Naive thymus-derived CD4-positive, alpha-beta T cell (primary cell): ENCODE data around the gene OSBP2. TPM values are rescaled to one million over a fixed set of nuclear protein-coding genes. Genes with fewer than 3 reads are reported as not detected.

Experiments
- ATAC-seq: fragments of 150-1000 bp; cut with Tn5 transposase; 2 replicates; pipeline ENCODE4 v1.10.0; 2021; ENCODE audit warnings: mild to moderate bottlenecking, moderate library complexity
- CTCF ChIA-PET: fragments of 350-600 bp; sonication (Branson Sonifier 250); formaldehyde crosslinking; loops from one replicate; lab custom pipeline; 2021; ENCODE audit warnings: antibody characterized with exemption; lab: Charles Lee
- POLR2A ChIA-PET: fragments of 350-600 bp; sonication (Branson Sonifier 250); formaldehyde crosslinking; loops from one replicate; lab custom pipeline; 2021; ENCODE audit warnings: antibody characterized with exemption, inconsistent platforms; lab: Charles Lee
- DNase-seq, 9 donors: peaks; one replicate each; pipeline versions ENCODE4 v3.0.0 to v3.0.0-alpha.2; 2020 to 2022; ENCODE audit warnings: mixed read lengths in 1 of 9
- H3K27ac ChIP-seq: one replicate; pipeline ENCODE4 v1.7.0; 2013; ENCODE audit warnings: mild to moderate bottlenecking, low read depth, low read length, moderate library complexity
- H3K27me3 ChIP-seq, 2 donors: one replicate each; pipeline ENCODE4 v1.7.0; 2013; ENCODE audit warnings: low read length in 2 of 2, mild to moderate bottlenecking in 2 of 2, moderate library complexity in 2 of 2; ENCODE audit not compliant: control insufficient read depth in 2 of 2, insufficient read depth in 2 of 2
- H3K36me3 ChIP-seq, 3 experiments: 1 replicate in 2 of 3; 2 replicates in 1 of 3; pipeline ENCODE4 v1.7.0; 2013; ENCODE audit warnings: low read length in 3 of 3, mild to moderate bottlenecking in 3 of 3, moderate library complexity in 1 of 3; ENCODE audit not compliant: insufficient read depth in 3 of 3, control insufficient read depth in 2 of 3
- H3K4me1 ChIP-seq, 2 donors: one replicate each; pipeline ENCODE4 v1.7.0; 2013; ENCODE audit warnings: low read length in 2 of 2, mild to moderate bottlenecking in 2 of 2, moderate library complexity in 1 of 2; ENCODE audit not compliant: control insufficient read depth in 2 of 2, insufficient read depth in 2 of 2
- H3K4me3 ChIP-seq: 2 replicates; pipeline ENCODE4 v1.7.0; 2013; ENCODE audit warnings: mild to moderate bottlenecking, low read length
- H3K9me3 ChIP-seq, 3 experiments: 1 replicate in 2 of 3; 2 replicates in 1 of 3; pipeline ENCODE4 v1.7.0; 2013; ENCODE audit warnings: low read length in 3 of 3; ENCODE audit not compliant: control insufficient read depth in 2 of 3
- H3K27ac Mint-ChIP-seq, 9 donors: one replicate each; pipeline ENCODE4 v1.8.0; 2020 to 2022; ENCODE audit warnings: mixed read lengths in 9 of 9, mild to moderate bottlenecking in 8 of 9, moderate library complexity in 5 of 9, inconsistent platforms in 2 of 9
- H3K27me3 Mint-ChIP-seq, 5 donors: one replicate each; pipeline ENCODE4 v1.8.0; 2021 to 2022; ENCODE audit warnings: mixed read lengths in 5 of 5, mild to moderate bottlenecking in 1 of 5
- H3K36me3 Mint-ChIP-seq, 5 donors: one replicate each; pipeline ENCODE4 v1.8.0; 2020 to 2022; ENCODE audit warnings: mixed read lengths in 5 of 5, mild to moderate bottlenecking in 3 of 5, inconsistent platforms in 1 of 5
- H3K4me1 Mint-ChIP-seq, 7 donors: one replicate each; pipeline ENCODE4 v1.8.0; 2020 to 2022; ENCODE audit warnings: mixed read lengths in 7 of 7, mild to moderate bottlenecking in 3 of 7, inconsistent platforms in 1 of 7
- H3K4me3 Mint-ChIP-seq, 10 donors: one replicate each; pipeline ENCODE4 v1.8.0; 2020 to 2022; ENCODE audit warnings: mild to moderate bottlenecking in 10 of 10, mixed read lengths in 10 of 10, moderate library complexity in 6 of 10, inconsistent platforms in 2 of 10
- H3K9me3 Mint-ChIP-seq, 11 donors: one replicate each; pipeline ENCODE4 v1.8.0; 2020 to 2022; ENCODE audit warnings: mixed read lengths in 11 of 11, mild to moderate bottlenecking in 4 of 11, inconsistent platforms in 1 of 11, moderate library complexity in 1 of 11
- intact Hi-C, 2 donors: fragments of 100-400 bp; cut with micrococcal nuclease; formaldehyde crosslinking; loops; one replicate each; pipeline ENCODE4 v1.15.1; 2023
- polyA plus RNA-seq, 2 donors: library from polyadenylated mRNA; unstranded; fragments of 300-500 nt; fragmentation: Illumina TruSeq; gene quantifications; one replicate each; pipeline ENCODE4 v1.2.3, GENCODE V29; 2021
- total RNA-seq, 6 experiments: library from RNA in 5 of 6; stranded (reverse) in 5 of 6; gene quantifications; 1 replicate in 5 of 6; 2 replicates in 1 of 6; pipeline ENCODE4 v1.2.3 and lab custom pipeline; 2021 to 2026

The OSBP2 gene, protein sequence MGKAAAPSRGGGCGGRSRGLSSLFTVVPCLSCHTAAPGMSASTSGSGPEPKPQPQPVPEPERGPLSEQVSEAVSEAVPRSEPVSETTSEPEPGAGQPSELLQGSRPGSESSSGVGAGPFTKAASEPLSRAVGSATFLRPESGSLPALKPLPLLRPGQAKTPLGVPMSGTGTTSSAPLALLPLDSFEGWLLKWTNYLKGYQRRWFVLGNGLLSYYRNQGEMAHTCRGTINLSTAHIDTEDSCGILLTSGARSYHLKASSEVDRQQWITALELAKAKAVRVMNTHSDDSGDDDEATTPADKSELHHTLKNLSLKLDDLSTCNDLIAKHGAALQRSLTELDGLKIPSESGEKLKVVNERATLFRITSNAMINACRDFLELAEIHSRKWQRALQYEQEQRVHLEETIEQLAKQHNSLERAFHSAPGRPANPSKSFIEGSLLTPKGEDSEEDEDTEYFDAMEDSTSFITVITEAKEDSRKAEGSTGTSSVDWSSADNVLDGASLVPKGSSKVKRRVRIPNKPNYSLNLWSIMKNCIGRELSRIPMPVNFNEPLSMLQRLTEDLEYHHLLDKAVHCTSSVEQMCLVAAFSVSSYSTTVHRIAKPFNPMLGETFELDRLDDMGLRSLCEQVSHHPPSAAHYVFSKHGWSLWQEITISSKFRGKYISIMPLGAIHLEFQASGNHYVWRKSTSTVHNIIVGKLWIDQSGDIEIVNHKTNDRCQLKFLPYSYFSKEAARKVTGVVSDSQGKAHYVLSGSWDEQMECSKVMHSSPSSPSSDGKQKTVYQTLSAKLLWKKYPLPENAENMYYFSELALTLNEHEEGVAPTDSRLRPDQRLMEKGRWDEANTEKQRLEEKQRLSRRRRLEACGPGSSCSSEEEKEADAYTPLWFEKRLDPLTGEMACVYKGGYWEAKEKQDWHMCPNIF
- total RNA-seq (1 to 10 TPM; 1.2 to 2.7 (median 2.2) TPM), polyA plus RNA-seq (under 1 TPM; 0.37 to 0.56 TPM), total RNA-seq (lab: John Stamatoyannopoulos, UW) (3.8 reads per million, percentile 19 among the genes with 10 or more reads in this experiment)

DNA sequence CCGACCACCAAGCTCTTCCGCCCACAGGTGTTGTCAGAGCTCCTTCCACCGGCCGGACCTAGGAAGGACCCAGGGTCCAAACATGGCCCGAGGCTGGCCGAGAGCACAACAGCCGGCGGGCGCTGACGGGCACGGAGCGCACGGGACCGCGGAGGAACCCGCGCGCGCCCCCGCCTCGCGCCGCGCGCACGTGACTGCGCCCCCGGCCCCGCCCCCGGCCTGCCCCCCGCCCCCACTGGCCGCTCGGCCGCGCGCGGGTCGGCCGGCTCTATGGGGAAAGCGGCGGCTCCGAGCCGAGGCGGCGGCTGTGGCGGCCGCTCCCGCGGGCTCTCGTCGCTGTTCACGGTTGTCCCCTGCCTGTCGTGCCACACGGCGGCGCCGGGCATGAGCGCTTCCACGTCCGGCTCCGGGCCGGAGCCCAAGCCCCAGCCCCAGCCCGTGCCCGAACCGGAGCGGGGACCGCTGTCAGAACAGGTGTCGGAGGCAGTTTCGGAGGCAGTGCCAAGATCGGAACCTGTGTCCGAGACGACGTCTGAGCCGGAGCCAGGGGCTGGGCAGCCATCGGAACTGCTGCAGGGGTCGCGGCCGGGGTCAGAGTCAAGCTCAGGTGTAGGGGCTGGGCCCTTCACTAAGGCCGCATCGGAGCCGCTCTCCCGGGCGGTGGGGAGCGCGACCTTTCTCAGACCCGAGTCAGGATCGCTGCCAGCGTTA is at the start of gene OSBP2:
Gene OSBP2, plus strand, starts transcription at position 235 of the 711 bp plus-strand sequence. Its CDS starts 36 bp downstream, at position 271.
- Mint-ChIP-seq H3K4me3 (peak within 1 kb of the TSS; percentile 86 to 98 (median 94)), H3K27ac (peak within 1 kb of the TSS; percentile 17 to 92 (median 86)), H3K9me3 (no peaks in the 10 kb centered on the region), H3K4me1 (peaks cover 0 to 29% (median 19%) of the 10 kb centered on the region in 7 donors), H3K36me3 (peaks cover 0 to 1% (median 0%) of the 10 kb centered on the region in 5 donors), H3K27me3 (peaks cover 0 to 39% (median 4%) of the 10 kb centered on the region in 5 donors)
- peak within 1 kb of the TSS; percentile 77 for H3K4me3 ChIP-seq
- intact Hi-C loops: loop anchor here (1.0 to 10.0 kb wide), 3 partner anchors 27 to 1780 kb away; partner anchors contain the start of genes DUSP18 (in 2 of the 2), FBXO7 (in 1 of the 2) and SLC35E4 (in 1 of the 2)
- H3K4me1 ChIP-seq: peaks cover 6 to 7% of the 10 kb centered on the region in 2 donors
- peak within 1 kb of the TSS; percentile 57 for H3K27ac ChIP-seq
- ChIA-PET CTCF (no interaction called here), POLR2A (interaction anchor here (0.6 to 1.9 kb wide), 3 partner anchors 27 to 595 kb away, joined by 3 to 4 read pairs (median 4); partner anchors contain the start of genes DUSP18 and SLC35E4)
- H3K9me3 ChIP-seq: no peaks in the 10 kb centered on the region
- DNase-seq: peak in 7 of 9 donors; percentile 14 to 45 (median 29)
- peak; percentile 69 for ATAC-seq
- no peaks in the 10 kb centered on the region for H3K36me3 ChIP-seq
- H3K27me3 ChIP-seq: no peaks in the 10 kb centered on the region

DNA sequence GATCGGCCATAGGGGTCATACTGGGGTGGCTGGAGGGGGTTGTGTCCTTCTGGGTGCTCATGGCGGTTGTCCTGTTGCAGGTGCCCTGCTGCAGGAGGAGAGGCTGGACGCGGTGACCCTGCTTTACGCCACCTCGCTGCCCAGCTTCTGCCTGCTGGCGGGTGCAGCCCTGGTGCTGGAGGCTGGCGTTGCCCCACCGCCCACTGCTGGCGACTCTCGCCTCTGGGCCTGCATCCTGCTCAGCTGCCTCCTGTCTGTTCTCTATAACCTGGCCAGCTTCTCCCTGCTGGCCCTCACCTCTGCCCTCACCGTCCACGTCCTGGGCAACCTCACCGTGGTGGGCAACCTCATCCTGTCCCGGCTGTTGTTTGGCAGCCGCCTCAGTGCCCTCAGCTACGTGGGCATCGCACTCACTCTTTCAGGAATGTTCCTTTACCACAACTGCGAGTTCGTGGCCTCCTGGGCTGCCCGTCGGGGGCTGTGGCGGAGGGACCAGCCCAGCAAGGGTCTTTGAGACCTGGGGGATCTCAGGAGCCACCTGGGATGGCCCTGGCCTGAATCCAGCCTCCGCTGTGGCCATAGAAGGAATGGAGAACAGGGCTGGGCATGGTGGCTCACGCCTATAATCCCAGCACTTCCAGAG is 48.0 kb upstream of the OSBP2 start:
- POLR2A ChIA-PET: no interaction called here

GRCh38 chr22:30647536-30647935 is 47.1 kb upstream of the OSBP2 start:
- Mint-ChIP-seq H3K4me3 (no peak overlapping the region), H3K36me3 (peaks cover 0 to 6% (median under 1%) of the 10 kb centered on the region in 5 donors), H3K9me3 (no peaks in the 10 kb centered on the region), H3K27ac (no peak overlapping the region), H3K27me3 (no peaks in the 10 kb centered on the region), H3K4me1 (peaks cover 0 to 47% (median 0%) of the 10 kb centered on the region in 7 donors)
- H3K4me1 ChIP-seq: no peaks in the 10 kb centered on the region
- ChIA-PET CTCF (interaction anchor here (0.6 kb wide), 1 partner anchor 9 kb away, joined by 6 read pairs; no protein-coding TSS in a partner anchor), POLR2A (no interaction called here)
- DNase-seq (no peak), ATAC-seq (no peak)
- H3K9me3 ChIP-seq: no peaks in the 10 kb centered on the region
- H3K27me3 ChIP-seq: no peaks in the 10 kb centered on the region
- intact Hi-C loops: no loop called here
- no peak overlapping the region for H3K4me3 ChIP-seq
- H3K27ac ChIP-seq: no peak overlapping the region
- no peaks in the 10 kb centered on the region for H3K36me3 ChIP-seq

More for the DNA sequence above, 48.0 kb upstream of the OSBP2 start:
- Histone ChIP-seq H3K9me3 (no peaks in the 10 kb centered on the region), H3K4me3 (no peak overlapping the region), H3K27me3 (no peaks in the 10 kb centered on the region), H3K27ac (no peak overlapping the region), H3K4me1 (no peaks in the 10 kb centered on the region), H3K36me3 (no peaks in the 10 kb centered on the region)
- H3K4me3 Mint-ChIP-seq: no peak overlapping the region
- ATAC-seq (no peak), DNase-seq (no peak)
- no peaks in the 10 kb centered on the region for H3K27me3 Mint-ChIP-seq
- H3K27ac Mint-ChIP-seq: peak overlapping the region in 1 of 9 donors; percentile 59
- CTCF ChIA-PET: no interaction called here
- intact Hi-C loops: no loop called here
- peaks cover 0 to 4% (median 0%) of the 10 kb centered on the region in 5 donors for H3K36me3 Mint-ChIP-seq
- H3K4me1 Mint-ChIP-seq: peaks cover 0 to 38% (median 0%) of the 10 kb centered on the region in 7 donors
- H3K9me3 Mint-ChIP-seq: no peaks in the 10 kb centered on the region

DNA sequence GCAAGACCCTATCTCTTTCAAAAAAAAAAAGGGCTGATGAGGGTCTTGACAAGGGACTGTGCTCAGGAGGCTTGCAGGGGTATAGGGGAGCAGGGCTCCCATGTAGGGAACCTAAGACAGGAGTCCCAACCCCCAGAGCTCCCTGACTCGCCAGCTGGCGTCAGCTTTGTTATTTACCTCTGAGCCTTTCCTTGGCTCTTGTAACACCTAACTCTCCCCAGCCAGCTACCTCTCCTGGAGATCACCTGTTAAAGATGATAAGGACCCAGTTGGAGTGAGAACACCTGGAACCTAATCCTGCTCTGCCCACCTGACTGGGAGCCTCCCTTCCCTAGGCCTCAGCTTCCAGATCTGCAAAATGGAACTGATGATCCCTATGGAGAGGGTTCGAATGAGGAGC is 45.8 kb upstream of the OSBP2 start:
- Histone ChIP-seq H3K27me3 (no peaks in the 10 kb centered on the region), H3K9me3 (no peaks in the 10 kb centered on the region), H3K36me3 (no peaks in the 10 kb centered on the region), H3K4me1 (no peaks in the 10 kb centered on the region), H3K4me3 (no peak overlapping the region), H3K27ac (no peak overlapping the region)
- peaks cover 0 to 6% (median 3%) of the 10 kb centered on the region in 5 donors for H3K36me3 Mint-ChIP-seq
- intact Hi-C loops: loop anchor here (1.0 to 2.0 kb wide), 3 partner anchors 14 to 18 kb away; partner anchors contain the start of genes DUSP18 (in 1 of the 2) and SLC35E4 (in 1 of the 2)
- ATAC-seq: no peak
- ChIA-PET POLR2A (interaction anchor here (0.6 kb wide), 1 partner anchor 14 kb away, joined by 4 read pairs; no protein-coding TSS in a partner anchor), CTCF (no interaction called here)
- H3K4me1 Mint-ChIP-seq: peaks cover 0 to 41% (median 0%) of the 10 kb centered on the region in 7 donors
- H3K9me3 Mint-ChIP-seq: no peaks in the 10 kb centered on the region
- no peaks in the 10 kb centered on the region for H3K27me3 Mint-ChIP-seq
- no peak for DNase-seq
- peak overlapping the region in 1 of 10 donors; percentile 21 for H3K4me3 Mint-ChIP-seq
- H3K27ac Mint-ChIP-seq: peak overlapping the region in 1 of 9 donors; percentile 87

- CTCF ChIA-PET: no interaction called here
- Mint-ChIP-seq H3K27ac (peak overlapping the region in 1 of 9 donors; percentile 87), H3K4me3 (peak overlapping the region in 1 of 10 donors; percentile 23), H3K9me3 (no peaks in the 10 kb centered on the region), H3K36me3 (peaks cover 0 to 7% (median 5%) of the 10 kb centered on the region in 5 donors), H3K4me1 (peaks cover 0 to 34% (median 0%) of the 10 kb centered on the region in 7 donors), H3K27me3 (no peaks in the 10 kb centered on the region)
- no peak overlapping the region for H3K4me3 ChIP-seq
- peak in 2 of 9 donors; percentile 16 to 88 for DNase-seq
- no peaks in the 10 kb centered on the region for H3K36me3 ChIP-seq
- no peak overlapping the region for H3K27ac ChIP-seq
- intact Hi-C loops: loop anchor here (1.0 to 2.0 kb wide), 3 partner anchors 15 to 18 kb away; partner anchors contain the start of genes DUSP18 (in 1 of the 2) and SLC35E4 (in 1 of the 2)
- POLR2A ChIA-PET: no interaction called here
- H3K9me3 ChIP-seq: no peaks in the 10 kb centered on the region
- no peaks in the 10 kb centered on the region for H3K4me1 ChIP-seq
- peak; percentile 95 for ATAC-seq
- no peaks in the 10 kb centered on the region for H3K27me3 ChIP-seq
These were observed 45.2 kb upstream of the OSBP2 start for GRCh38 chr22:30649430-30650007.
